NCI-H2029 (cell line): ENCODE data around the gene TMPRSS2.

Source experiments
- DNase-seq: peaks from one replicate; lab custom pipeline; 2025; lab: John Stamatoyannopoulos, UW

TMPRSS2 gene

GRCh38 chr21:41481191-41481590 lies 26.8 kb downstream of the TMPRSS2 start:
- DNase-seq = no peak

GRCh38 chr21:41480086-41480690 lies 27.8 kb downstream of the TMPRSS2 start:
- no peak for DNase-seq

GRCh38 chr21:41479686-41480085 lies 28.3 kb downstream of the TMPRSS2 start:
- DNase-seq = no peak

DNA sequence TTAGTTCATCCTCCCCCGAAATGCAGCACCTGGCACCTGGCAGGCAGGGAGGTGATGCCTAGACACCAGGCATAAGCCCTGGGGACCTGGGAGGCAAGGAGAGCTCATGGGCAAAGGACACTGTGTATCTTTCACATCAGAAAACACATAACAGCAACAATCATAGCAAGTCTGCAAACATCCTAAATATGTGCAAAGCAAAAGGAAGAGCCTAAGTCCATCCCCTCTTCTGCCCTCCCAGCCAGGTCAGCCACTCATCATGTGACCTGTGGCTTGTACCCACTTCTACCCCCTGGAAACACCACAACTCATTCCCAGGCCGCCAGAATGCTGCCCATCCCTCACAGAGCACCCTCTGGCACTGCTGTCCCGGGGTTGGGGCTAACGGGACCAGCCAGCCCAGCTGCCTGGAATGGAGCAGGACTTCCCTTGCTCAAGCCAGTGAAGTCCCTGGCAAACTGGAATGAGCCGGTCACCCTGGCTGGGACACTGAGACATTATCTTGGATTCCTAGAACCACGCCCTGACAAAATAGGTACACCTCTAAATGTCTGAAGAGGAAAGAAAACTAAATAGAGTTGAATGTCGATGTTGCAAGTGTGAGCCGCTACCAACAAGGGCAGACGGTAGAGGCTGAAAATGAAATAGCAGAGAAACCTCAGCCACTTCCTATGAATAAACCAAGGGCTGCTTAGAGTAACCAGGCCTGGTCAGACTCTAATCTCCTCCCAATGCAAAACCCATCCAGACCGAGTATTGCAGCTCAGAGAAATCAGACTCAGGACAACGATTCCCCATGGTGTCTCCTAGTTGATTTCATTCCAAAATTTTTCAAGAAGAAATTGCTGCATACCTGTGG lies 29.4 kb downstream of the TMPRSS2 start:
- no peak for DNase-seq

DNA sequence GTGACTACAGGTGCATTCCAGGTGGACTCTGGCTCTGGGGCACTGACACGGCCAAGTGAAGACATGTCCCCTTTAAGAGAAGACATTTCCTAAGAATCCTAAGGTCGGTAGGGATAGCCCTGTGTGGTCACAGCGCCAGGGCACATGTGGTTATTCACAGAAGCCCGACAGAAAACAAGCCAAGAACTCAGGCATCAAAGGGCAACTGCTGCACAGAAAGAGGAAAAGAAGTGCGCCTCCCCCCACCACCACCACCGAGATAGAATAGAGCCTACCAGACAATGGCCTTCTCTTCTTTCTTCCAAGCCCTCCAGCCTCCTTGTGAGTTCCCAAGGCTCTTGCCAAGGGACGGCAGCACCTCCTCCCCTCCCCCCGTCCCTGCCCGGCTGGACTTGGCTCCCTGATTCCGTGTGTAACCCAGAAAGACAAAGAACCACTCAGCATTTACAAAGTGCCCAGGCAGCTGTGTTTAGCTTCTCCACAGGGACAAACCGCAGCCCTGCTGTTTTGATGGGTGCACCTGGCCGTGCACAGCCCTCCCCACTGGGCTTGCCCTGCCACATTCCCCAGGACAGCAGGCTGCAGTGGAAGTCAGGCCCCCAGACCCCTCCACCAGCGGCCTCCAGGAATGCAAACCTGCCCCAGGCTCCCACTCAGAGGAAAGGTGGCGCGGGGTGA lies 30.2 kb downstream of the TMPRSS2 start:
- peak; percentile 45 for DNase-seq

GRCh38 chr21:41475714-41476420 lies 32.1 kb downstream of the TMPRSS2 start:
- DNase-seq = no peak

GRCh38 chr21:41472753-41473548 lies 35.0 kb downstream of the TMPRSS2 start:
- no peak for DNase-seq

DNA sequence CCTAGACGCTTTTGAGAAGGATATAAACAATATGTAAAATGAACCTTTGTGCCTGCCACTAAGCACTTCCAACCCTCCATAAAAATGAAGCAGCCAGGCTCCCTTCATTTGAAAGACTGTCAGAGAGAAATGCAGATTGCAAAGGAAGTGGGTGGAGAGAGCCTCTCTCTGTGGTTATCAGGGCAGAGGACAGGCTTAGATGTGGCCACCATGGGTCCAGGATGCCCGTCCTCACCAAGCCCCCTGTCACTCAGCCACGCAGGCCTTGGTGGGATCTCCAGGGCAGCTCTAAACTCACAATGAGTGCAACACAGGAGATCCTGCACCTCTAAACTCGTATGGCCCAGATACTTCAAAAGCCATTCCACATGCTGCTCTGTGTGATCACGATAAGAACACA lies 37.9 kb downstream of the TMPRSS2 start:
- no peak for DNase-seq

GRCh38 chr21:41466024-41466820 lies 41.7 kb downstream of the TMPRSS2 start:
- no peak for DNase-seq

DNA sequence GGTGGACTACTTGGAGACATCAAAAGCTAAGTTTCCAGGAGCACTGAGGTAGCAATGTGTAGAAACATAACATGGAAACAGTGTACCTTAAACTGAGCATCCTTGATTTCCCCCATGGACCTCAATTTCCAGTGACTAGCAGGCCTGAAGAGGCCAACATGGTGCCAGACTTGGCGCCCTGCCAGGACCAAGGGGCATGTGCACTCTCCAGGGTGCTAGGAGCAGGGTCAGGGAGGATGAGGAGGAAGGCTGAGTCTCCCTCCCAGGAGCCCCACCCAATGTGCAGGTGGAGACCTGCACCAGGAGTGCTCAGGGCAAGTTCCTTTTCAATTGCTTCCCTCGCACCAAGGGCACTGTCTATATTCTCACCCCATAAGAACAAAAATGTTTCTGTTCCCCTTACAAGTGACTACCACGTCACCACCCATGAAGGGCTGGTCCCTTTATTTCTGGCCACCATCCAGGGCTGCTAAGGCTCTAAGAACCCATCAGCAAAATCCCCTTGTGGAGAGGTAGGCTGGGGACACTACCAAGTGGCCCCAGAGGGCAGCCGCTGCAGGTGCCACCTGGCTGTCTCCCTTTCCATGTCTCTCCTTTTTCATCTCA lies 42.7 kb downstream of the TMPRSS2 start:
- no peak for DNase-seq

DNA sequence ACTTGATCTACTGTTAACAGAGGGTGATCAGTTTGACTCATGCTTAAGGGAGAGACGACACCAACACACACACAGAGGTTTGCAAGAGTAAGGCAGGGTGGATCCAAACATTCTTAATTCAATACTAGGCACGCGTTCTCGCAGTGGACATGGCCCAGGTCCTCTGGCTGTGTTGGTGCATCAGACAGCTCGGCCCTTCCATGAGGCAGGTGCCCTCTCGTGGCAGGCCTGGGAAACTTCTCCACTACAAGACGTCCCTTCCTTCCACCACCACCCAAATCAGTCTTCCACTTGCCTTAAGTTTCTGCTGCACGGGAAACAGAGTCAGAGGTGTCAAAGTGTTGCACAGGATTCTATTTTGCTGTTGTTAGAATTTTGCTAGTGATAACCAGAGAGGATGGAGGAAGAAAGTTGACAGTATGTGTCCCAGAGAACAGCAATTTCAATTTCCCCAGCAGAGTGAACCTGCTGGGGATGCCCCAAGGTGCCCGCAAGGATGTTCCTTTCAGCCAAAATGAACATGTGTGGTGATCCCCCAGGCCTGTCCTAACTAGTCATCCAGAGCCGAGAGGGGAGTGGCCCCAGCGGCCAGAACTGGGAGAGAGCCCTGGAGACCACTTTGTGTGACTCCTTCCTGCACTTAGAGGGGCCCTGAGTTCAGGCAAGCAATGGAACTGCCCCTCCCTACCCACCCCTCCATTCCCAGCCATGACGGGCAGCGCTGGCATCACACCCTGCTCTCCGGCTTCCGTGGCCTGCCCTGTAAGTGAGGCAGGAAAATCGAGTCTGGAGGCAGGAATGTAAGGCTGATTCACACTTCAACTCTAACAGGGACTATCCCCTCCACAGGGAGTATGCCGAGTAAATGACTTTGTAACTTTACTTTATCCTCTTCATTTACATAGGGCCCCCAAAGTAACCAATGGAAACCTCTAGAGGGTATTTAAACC lies 47.1 kb downstream of the TMPRSS2 start:
- peak; percentile 37 for DNase-seq

GRCh38 chr21:41459884-41460534 lies 47.9 kb downstream of the TMPRSS2 start:
- no peak for DNase-seq

DNA sequence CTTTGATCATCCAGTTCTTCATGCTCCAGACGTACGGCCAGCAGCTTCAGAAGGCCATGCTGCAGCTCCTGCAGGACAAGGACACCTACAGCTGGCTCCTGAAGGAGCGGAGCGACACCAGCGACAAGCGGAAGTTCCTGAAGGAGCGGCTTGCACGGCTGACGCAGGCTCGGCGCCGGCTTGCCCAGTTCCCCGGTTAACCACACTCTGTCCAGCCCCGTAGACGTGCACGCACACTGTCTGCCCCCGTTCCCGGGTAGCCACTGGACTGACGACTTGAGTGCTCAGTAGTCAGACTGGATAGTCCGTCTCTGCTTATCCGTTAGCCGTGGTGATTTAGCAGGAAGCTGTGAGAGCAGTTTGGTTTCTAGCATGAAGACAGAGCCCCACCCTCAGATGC lies 49.4 kb downstream of the TMPRSS2 start:
- DNase-seq = no peak

- no peak for DNase-seq
Measured at GRCh38 chr21:41458121-41458520, 49.8 kb downstream of the TMPRSS2 start.

DNA sequence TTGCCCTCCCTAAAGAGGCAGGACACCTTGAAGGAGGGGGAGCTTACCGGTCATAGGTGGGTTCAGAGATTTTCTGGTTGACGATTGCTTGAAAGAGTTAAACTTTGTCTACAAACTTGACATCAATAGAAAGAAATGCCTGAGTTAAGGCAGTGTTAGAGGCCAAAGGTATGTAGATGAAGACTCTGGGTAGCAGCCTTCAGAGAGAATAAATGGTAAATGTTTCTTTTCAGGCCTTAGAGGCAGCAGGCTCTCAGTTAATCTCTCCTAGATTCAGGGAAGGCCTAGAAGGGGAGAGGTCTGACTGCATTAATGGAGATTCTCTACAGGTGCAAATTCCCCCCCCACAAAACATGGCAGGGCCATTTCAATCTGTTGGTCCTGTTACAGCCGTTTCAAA lies 54.2 kb downstream of the TMPRSS2 start:
- DNase-seq = no peak

DNA sequence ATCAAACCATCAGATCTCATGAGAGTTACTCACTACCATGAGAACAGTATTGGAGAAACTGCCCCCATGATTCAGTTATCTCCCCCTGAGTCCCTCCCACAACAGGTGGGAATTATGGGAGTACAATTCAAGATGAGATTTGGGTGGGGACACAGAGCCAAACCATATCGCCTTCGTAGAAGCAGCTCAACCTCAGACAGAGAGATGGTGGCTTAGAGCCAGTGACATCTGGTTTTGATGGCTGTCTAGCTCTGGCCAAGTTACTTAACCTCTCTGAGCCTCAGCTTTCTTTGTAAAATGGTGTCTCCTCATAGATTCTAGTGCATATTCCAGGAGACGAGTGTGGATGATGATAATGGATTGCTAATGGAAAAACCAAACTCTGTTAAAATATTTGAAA lies 54.8 kb downstream of the TMPRSS2 start:
- DNase-seq = no peak

DNA sequence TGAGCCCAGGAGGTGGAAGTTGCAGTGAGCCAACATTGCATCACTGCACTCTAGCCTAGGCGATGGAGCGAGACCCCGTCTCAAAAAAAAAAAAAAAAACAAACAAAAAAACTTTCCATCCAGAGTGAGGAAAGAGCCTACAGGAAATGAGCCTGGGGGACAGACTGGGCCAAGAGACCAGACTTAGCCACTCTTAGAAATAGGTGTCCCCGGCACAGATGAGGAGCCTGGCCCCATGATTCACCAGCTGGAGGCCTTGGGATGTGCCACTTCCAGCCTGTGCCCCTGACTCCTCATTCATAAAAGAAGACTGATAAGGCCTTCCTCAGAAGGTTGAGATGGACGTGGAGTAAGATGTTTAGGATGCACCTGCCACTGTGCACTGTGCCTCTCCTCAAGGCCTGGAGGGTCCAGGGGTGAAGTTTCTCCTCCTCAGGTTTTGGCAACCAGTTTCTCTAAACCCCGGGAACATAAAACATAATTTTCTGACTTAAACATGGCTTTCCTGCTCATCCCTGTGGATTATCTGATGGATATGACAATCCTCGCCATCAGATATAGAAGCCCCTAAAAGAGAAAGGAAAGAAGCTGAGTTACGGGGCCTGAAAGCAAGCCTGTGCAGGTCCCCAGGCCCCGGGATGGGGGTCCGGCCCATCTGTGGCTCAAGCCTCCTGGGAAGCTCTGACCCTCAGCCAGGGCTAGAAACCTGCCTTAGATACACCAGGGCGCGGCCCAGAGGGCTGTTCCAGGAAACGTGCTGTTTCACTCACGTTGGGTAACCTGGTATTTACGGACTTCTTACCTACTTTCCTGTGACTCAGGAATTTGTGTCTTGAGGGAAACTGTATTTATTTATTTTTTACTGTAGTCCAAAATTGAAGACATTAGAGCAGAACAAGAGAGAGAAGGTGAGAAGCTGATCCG lies 55.9 kb downstream of the TMPRSS2 start:
- no peak for DNase-seq

- no peak for DNase-seq
Measured at GRCh38 chr21:41449613-41450012, 58.3 kb downstream of the TMPRSS2 start.
